Upper lobe of left lung (tissue), 6 donors: ENCODE data around the gene NFKB1. TPM values are rescaled to one million over a fixed set of nuclear protein-coding genes. Genes with fewer than 3 reads are reported as not detected.

Experiments used
- ATAC-seq, 2 donors: fragments of 200-7000 bp; cut with Tn5 transposase; one replicate each; pipeline ENCODE4 v1.9.1; 2022; ENCODE audit warnings: mild to moderate bottlenecking in 2 of 2, moderate library complexity in 2 of 2; ENCODE audit not compliant: low FRiP score in 2 of 2
- DNase-seq, 2 donors: peaks; one replicate each; pipeline ENCODE4 v3.0.0-alpha.2; 2019 to 2020
- H3K27ac ChIP-seq, 4 donors: fragments of 200-600 bp; sonication (generic); one replicate each; pipeline ENCODE4 v1.5.1; 2016 to 2019
- H3K27me3 ChIP-seq, 4 donors: fragments of 200-600 bp; sonication (generic); one replicate each; pipeline ENCODE4 v1.5.1; 2017 to 2019
- H3K36me3 ChIP-seq, 4 donors: fragments of 200-600 bp; sonication (generic); one replicate each; pipeline ENCODE4 v1.5.1; 2016 to 2019
- H3K4me1 ChIP-seq, 4 donors: fragments of 200-600 bp; sonication (generic); one replicate each; pipeline ENCODE4 v1.5.1; 2018 to 2019
- H3K4me3 ChIP-seq, 4 donors: fragments of 200-600 bp; sonication (generic); one replicate each; pipeline ENCODE4 v1.5.1; 2017 to 2019; ENCODE audit warnings: mild to moderate bottlenecking in 2 of 4, moderate library complexity in 1 of 4
- H3K9me3 ChIP-seq, 4 donors: fragments of 200-600 bp; sonication (generic); one replicate each; pipeline ENCODE4 v1.5.1; 2018 to 2019
- EP300 ChIP-seq, 4 donors: sonication (generic); formaldehyde crosslinking; IDR thresholded peaks; one replicate each; pipeline ENCODE4 v1.5.1; 2017; ENCODE audit warnings: antibody characterized with exemption in 4 of 4, control low read depth in 2 of 4
- POLR2A ChIP-seq, 4 donors: fragments of 450-650 bp; IDR thresholded peaks; one replicate each; pipeline ENCODE4 v1.5.1; 2016 to 2017; ENCODE audit warnings: antibody characterized with exemption in 4 of 4, mild to moderate bottlenecking in 2 of 4
- POLR2AphosphoS5 ChIP-seq, 2 donors: sonication (generic); formaldehyde crosslinking; IDR thresholded peaks; one replicate each; pipeline ENCODE4 v1.5.1; 2017; ENCODE audit warnings: antibody characterized with exemption in 2 of 2
- WGBS, 2 donors: methylation state at CpG; one replicate each; pipeline ENCODE4 v1.1.5; 2017 to 2018; 5-methylcytosine and 5-hydroxymethylcytosine counted together
- total RNA-seq, 6 donors: library from RNA; depleted of rRNA in 4 of 6; stranded (reverse); fragments of >200 nt in 4 of 6; gene quantifications; one replicate each; pipeline versions ENCODE4 v1.1.0 to v1.2.1, GENCODE V29; 2016 to 2021
- TF ChIP-seq, protein P1 (sequence below), 6 experiments: fragments of 450-650 bp in 4 of 6; fragments of 200-600 bp in 2 of 6; sonication (generic) in 2 of 6; IDR thresholded peaks; one replicate each; pipeline ENCODE4 v1.5.1; 2016 to 2019; ENCODE audit warnings: antibody characterized with exemption in 6 of 6
- donor health status: DM: no; HTN: no; CAD: no; lungs with moderate emphysema.
- donor health status: DM: no; HTN: yes; CAD: no; lungs with severe emphysema.

NFKB1 gene
- total RNA-seq, 6 donors from 2014 or later, result 15.8 to 69.1 (median 39.1) TPM

DNA sequence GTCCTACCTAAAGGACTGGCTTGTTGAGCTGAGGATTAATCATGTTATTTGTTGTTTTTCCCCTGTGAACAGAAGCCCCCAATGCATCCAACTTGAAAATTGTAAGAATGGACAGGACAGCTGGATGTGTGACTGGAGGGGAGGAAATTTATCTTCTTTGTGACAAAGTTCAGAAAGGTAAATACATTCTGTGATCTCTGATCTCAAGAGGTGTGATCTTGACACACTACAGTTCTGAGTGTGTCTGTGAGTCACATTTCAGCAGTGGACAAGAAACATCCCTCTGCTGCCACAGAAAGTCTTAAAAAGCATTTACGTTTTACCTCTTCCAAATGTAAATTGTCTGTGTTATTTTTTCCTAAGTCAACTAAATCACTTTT lies 79.3 kb downstream of the NFKB1 start:
- no peaks in the 10 kb centered on the region for H3K27me3 ChIP-seq
- ATAC-seq (no peak), DNase-seq (no peak)
- TF ChIP-seq POLR2AphosphoS5 (IDR thresholded peaks at IDR 0.05), result no peak
- TF ChIP-seq, protein P1, sequence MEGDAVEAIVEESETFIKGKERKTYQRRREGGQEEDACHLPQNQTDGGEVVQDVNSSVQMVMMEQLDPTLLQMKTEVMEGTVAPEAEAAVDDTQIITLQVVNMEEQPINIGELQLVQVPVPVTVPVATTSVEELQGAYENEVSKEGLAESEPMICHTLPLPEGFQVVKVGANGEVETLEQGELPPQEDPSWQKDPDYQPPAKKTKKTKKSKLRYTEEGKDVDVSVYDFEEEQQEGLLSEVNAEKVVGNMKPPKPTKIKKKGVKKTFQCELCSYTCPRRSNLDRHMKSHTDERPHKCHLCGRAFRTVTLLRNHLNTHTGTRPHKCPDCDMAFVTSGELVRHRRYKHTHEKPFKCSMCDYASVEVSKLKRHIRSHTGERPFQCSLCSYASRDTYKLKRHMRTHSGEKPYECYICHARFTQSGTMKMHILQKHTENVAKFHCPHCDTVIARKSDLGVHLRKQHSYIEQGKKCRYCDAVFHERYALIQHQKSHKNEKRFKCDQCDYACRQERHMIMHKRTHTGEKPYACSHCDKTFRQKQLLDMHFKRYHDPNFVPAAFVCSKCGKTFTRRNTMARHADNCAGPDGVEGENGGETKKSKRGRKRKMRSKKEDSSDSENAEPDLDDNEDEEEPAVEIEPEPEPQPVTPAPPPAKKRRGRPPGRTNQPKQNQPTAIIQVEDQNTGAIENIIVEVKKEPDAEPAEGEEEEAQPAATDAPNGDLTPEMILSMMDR (IDR thresholded peaks at IDR 0.05), result no peak
- no peak for TF ChIP-seq EP300 (IDR thresholded peaks at IDR 0.05)
- no peak for TF ChIP-seq POLR2A (IDR thresholded peaks at IDR 0.05)
- peaks cover 0 to 7% (median 2%) of the 10 kb centered on the region in 4 donors for H3K4me1 ChIP-seq
- H3K36me3 ChIP-seq, result peaks cover 13 to 81% (median 37%) of the 10 kb centered on the region in 4 donors
- 78 to 84% methylated on average over 1 of the region's 1 CpG for WGBS, 2 donors
- no peaks in the 10 kb centered on the region for H3K9me3 ChIP-seq
- H3K27ac ChIP-seq, result no peak overlapping the region
- H3K4me3 ChIP-seq, result no peak overlapping the region

DNA sequence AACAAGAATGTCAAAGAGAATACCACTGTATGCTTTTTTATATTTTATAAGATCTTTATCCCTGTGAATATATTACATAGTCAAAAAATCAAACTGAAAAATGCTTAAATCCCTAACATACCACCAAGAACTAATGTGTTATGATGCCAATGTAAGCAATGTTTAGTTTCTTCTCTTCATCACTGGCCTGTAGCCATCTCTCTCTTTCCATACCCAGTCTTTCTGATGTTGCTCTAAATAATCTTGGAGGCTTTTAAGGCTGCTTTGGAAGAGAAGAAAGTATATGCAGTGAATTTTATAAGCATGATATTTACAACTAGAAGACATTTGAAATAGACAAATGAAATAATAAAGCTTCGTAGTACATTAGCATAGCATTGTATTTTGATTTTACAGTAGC lies 82.9 kb downstream of the NFKB1 start:
- DNase-seq (no peak), ATAC-seq (no peak)
- H3K36me3 ChIP-seq, result peaks cover 17 to 79% (median 27%) of the 10 kb centered on the region in 4 donors
- no peaks in the 10 kb centered on the region for H3K9me3 ChIP-seq
- no peak overlapping the region for H3K27ac ChIP-seq
- 95 to 100% methylated on average over 1 of the region's 1 CpG for whole genome bisulfite sequencing, 2 donors
- H3K4me3 ChIP-seq, result no peak overlapping the region
- H3K4me1 ChIP-seq, result no peaks in the 10 kb centered on the region
- no peaks in the 10 kb centered on the region for H3K27me3 ChIP-seq
- TF ChIP-seq, protein P1 (IDR thresholded peaks at IDR 0.05), result no peak
- TF ChIP-seq POLR2A (IDR thresholded peaks at IDR 0.05), result no peak
- TF ChIP-seq POLR2AphosphoS5 (IDR thresholded peaks at IDR 0.05), result no peak

DNA sequence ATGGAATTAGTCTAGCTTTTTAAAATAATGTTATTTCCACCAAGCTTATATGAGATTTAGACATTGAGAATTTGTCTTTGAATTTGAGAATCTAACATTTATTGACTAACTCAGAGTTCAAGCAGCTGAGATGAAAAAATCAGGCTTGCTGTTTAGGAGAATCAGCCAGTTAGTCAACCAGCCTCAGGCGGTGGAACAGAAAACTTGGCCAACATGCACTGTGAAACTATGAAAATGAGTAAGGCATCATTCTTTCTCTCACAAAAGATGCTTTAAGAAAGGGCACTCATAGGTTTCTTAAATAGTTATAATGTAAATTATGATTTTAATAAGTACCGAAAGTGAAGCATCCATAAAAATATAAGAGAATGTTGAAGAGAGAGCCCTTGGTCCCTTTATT lies 84.2 kb downstream of the NFKB1 start:
- Histone ChIP-seq H3K36me3 (peaks cover 17 to 77% (median 26%) of the 10 kb centered on the region in 4 donors), H3K27ac (no peak overlapping the region), H3K4me1 (no peaks in the 10 kb centered on the region), H3K4me3 (no peak overlapping the region), H3K27me3 (no peaks in the 10 kb centered on the region), H3K9me3 (no peaks in the 10 kb centered on the region)
- DNase-seq, result no peak
- WGBS, 2 donors, result 79 to 90% methylated on average over 2 of the region's 2 CpGs
- no peak for ATAC-seq
- no peak for TF ChIP-seq EP300 (IDR thresholded peaks at IDR 0.05)
- TF ChIP-seq, protein P1 (IDR thresholded peaks at IDR 0.05), result no peak
- no peak for TF ChIP-seq POLR2AphosphoS5 (IDR thresholded peaks at IDR 0.05)
- no peak for TF ChIP-seq POLR2A (IDR thresholded peaks at IDR 0.05)

DNA sequence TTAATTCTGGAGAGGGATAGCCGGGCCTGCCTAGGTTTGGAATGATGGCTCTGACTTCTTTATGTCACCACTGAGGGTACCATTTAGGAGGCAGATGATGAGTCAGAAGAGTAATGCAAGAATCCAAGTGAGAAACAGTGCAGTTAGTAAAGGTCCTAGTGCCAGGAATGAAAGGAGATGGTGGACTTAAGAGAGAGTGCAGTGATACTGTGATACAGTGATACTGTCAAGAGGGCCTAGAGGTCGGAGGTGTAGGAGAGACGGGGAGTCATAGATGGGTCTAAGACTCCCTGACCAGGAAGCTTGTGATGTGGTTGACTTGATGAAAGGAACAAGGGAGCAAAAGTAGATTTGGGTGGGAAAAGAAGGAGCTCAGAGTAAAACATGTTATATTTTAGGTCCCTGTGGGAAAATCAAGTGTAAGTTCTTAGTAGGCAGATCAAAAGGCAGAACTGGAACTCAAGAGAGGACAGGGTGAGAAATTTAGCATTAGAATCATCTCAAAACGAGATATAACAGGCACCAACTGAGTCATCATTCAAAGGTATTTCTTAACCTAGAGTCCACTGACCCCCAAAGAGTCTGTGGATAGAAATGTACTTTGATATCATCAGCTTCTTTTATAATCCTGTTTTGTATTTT lies 85.0 kb downstream of the NFKB1 start:
- no peak overlapping the region for H3K4me3 ChIP-seq
- H3K27me3 ChIP-seq, result no peaks in the 10 kb centered on the region
- WGBS, 2 donors, result 86% methylated on average over 4 of the region's 4 CpGs
- no peak overlapping the region for H3K27ac ChIP-seq
- H3K9me3 ChIP-seq, result no peaks in the 10 kb centered on the region
- TF ChIP-seq EP300 (IDR thresholded peaks at IDR 0.05) (no peak), POLR2A (IDR thresholded peaks at IDR 0.05) (no peak), POLR2AphosphoS5 (IDR thresholded peaks at IDR 0.05) (no peak)
- TF ChIP-seq, protein P1 (IDR thresholded peaks at IDR 0.05), result no peak
- ATAC-seq, result no peak
- no peak for DNase-seq
- peaks cover 17 to 73% (median 24%) of the 10 kb centered on the region in 4 donors for H3K36me3 ChIP-seq
- no peaks in the 10 kb centered on the region for H3K4me1 ChIP-seq

DNA sequence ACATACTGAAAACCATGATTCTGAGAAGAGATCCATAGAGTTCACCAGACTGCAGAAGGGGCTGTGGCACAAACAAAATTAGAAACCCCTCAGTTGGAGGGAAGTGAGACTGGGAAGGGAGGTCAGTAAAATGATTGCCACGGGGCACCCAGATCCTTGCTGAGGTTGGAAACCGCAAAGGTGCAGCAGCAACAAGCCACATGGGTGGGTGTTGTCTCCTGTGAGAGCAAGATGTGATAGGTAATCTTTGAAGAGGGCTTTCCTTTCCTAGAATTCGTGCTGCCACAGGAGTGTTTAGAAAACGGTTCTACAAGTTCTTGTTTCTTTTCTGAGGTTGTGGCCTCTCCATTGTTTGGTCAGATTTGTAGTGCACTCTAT lies 85.5 kb downstream of the NFKB1 start:
- H3K36me3 ChIP-seq, result peaks cover 17 to 68% (median 22%) of the 10 kb centered on the region in 4 donors
- WGBS, 2 donors, result 63 to 75% methylated on average over 4 of the region's 4 CpGs
- ATAC-seq (no peak), DNase-seq (no peak)
- no peak overlapping the region for H3K27ac ChIP-seq
- no peak overlapping the region for H3K4me3 ChIP-seq
- H3K27me3 ChIP-seq, result no peaks in the 10 kb centered on the region
- TF ChIP-seq, protein P1 (IDR thresholded peaks at IDR 0.05), result no peak
- no peak for TF ChIP-seq EP300 (IDR thresholded peaks at IDR 0.05)
- no peak for TF ChIP-seq POLR2AphosphoS5 (IDR thresholded peaks at IDR 0.05)
- no peak for TF ChIP-seq POLR2A (IDR thresholded peaks at IDR 0.05)
- H3K4me1 ChIP-seq, result no peaks in the 10 kb centered on the region
- H3K9me3 ChIP-seq, result no peaks in the 10 kb centered on the region
